HEK293T (cell line): Measurements from ENCODE around the gene DNAH1.

ENCODE experiments used
- BHLHE40 ChIP-seq: fragments of 450-650 bp; IDR thresholded peaks from 2 replicates; pipeline ENCODE4 v1.6.1; 2016; ENCODE audit warnings: mild to moderate bottlenecking, moderate library complexity, borderline replicate concordance
- ELF4 ChIP-seq: fragments of 450-650 bp; IDR thresholded peaks from 2 replicates; pipeline ENCODE4 v1.6.1; 2017; ENCODE audit warnings: antibody characterized with exemption
- FOXM1 ChIP-seq: fragments of 450-650 bp; IDR thresholded peaks from 2 replicates; pipeline ENCODE4 v1.6.1; 2017; ENCODE audit warnings: mild to moderate bottlenecking, borderline replicate concordance
- LEF1 ChIP-seq: fragments of 450-650 bp; IDR thresholded peaks from 2 replicates; pipeline ENCODE4 v1.6.1; 2017; ENCODE audit warnings: mild to moderate bottlenecking, borderline replicate concordance

- TF ChIP-seq LEF1 (no peak), BHLHE40 (no peak), FOXM1 (no peak), ELF4 (no peak)
These were observed 11.6 kb downstream of the DNAH1 start for GRCh38 chr3:52327486-52328290.
